Activated T-cell treated with anti-CD3 and anti-CD28 coated beads for 1 hour (primary cell): ENCODE measurements around the gene NUBP2.

Experiments
- DNase-seq: peaks from one replicate; pipeline ENCODE4 v3.0.0-alpha.2; 2020; ENCODE audit warnings: low read depth

The NUBP2 gene

GRCh38 chr16:1782408-1783264 is at the start of gene NUBP2, which contains the start of gene SPSB3:
Gene NUBP2 (plus strand): TSS chr16:1782960. CDS start chr16:1783021, 61 bp downstream.
Gene SPSB3 (minus strand): TSS chr16:1782571. CDS start chr16:1781483, 1,088 bp downstream.
- DNase-seq: peak; percentile 91

- DNase-seq: no peak
Measured at GRCh38 chr16:1734123-1734522, 48.6 kb upstream of the NUBP2 start.

- DNase-seq: no peak
Measured at GRCh38 chr16:1734816-1735215, 47.9 kb upstream of the NUBP2 start.

- no peak for DNase-seq
Measured at GRCh38 chr16:1740234-1740633, 42.5 kb upstream of the NUBP2 start.

- no peak for DNase-seq
Measured at GRCh38 chr16:1740781-1741490, 41.8 kb upstream of the NUBP2 start.

GRCh38 chr16:1741553-1742165 is 41.1 kb upstream of the NUBP2 start:
- DNase-seq: no peak

GRCh38 chr16:1743376-1744337 is 39.1 kb upstream of the NUBP2 start:
- DNase-seq: no peak

- no peak for DNase-seq
Measured at GRCh38 chr16:1744338-1744840, 38.4 kb upstream of the NUBP2 start.

GRCh38 chr16:1745181-1745899 is 37.4 kb upstream of the NUBP2 start:
- no peak for DNase-seq

- DNase-seq: no peak
Measured at GRCh38 chr16:1745900-1746692, 36.7 kb upstream of the NUBP2 start.

GRCh38 chr16:1746693-1747195 is 36.0 kb upstream of the NUBP2 start:
- no peak for DNase-seq

- DNase-seq: no peak
Measured at GRCh38 chr16:1747934-1748333, 34.8 kb upstream of the NUBP2 start.

- DNase-seq: no peak
Measured at GRCh38 chr16:1749152-1750117, 33.3 kb upstream of the NUBP2 start.

- no peak for DNase-seq
Measured at GRCh38 chr16:1751946-1752345, 30.8 kb upstream of the NUBP2 start.

GRCh38 chr16:1752853-1753252 is 29.9 kb upstream of the NUBP2 start:
- no peak for DNase-seq

- DNase-seq: no peak
Measured at GRCh38 chr16:1754204-1754603, 28.6 kb upstream of the NUBP2 start.

- DNase-seq: no peak
Measured at GRCh38 chr16:1757714-1758461, 24.9 kb upstream of the NUBP2 start.

- no peak for DNase-seq
Measured at GRCh38 chr16:1758923-1759322, 23.8 kb upstream of the NUBP2 start.
